MG63 (cell line): ENCODE data around the gene TNNC2. TPM values are rescaled to one million over a fixed set of nuclear protein-coding genes. Genes with fewer than 3 reads are reported as not detected.
"Not testable (repeated sequence)": the region's sequence is repeated elsewhere in the genome, so short reads cannot be mapped to it uniquely, and the experiment has no call there.

ENCODE experiments used
- DNase-seq: peaks from one replicate; pipeline ENCODE4 v3.0.0-alpha.2; 2020
- H3K27me3 ChIP-seq: fragments of 250-450 bp; sonication (Bioruptor Pico); 2 replicates; pipeline ENCODE4 v1.5.1; 2020; ENCODE audit warnings: mild to moderate bottlenecking, moderate library complexity
- H3K36me3 ChIP-seq: fragments of 250-450 bp; sonication (Bioruptor Pico); 2 replicates; pipeline ENCODE4 v1.5.1; 2020; ENCODE audit warnings: mild to moderate bottlenecking, moderate library complexity
- H3K4me3 ChIP-seq: fragments of 250-450 bp; sonication (Bioruptor Pico); 2 replicates; pipeline ENCODE4 v1.5.1; 2020; ENCODE audit warnings: mild to moderate bottlenecking, moderate library complexity
- H3K9me3 ChIP-seq: fragments of 250-450 bp; sonication (Bioruptor Pico); 2 replicates; pipeline ENCODE4 v1.5.1; 2020; ENCODE audit warnings: mild to moderate bottlenecking, moderate library complexity
- total RNA-seq: library from RNA; depleted of rRNA; stranded (reverse); fragments of >200 nt; shearing (Covaris generic); gene quantifications from 2 replicates; pipeline ENCODE4 v1.2.3, GENCODE V29; 2014; ENCODE audit warnings: low replicate concordance

TNNC2 gene
- total RNA-seq, 1 experiment from 2014 or later, result not detected

GRCh38 chr20:45812157-45813005 lies 14.7 kb downstream of the TNNC2 start, which contains the start of gene UBE2C:
UBE2C (plus strand) TSS chr20:45812644; CDS start chr20:45812696, 52 bp downstream.
- no peaks in the 10 kb centered on the region for H3K27me3 ChIP-seq
- H3K36me3 ChIP-seq, result peaks cover 83% of the 10 kb centered on the region
- H3K9me3 ChIP-seq, result no peaks in the 10 kb centered on the region
- H3K4me3 ChIP-seq, result peak within 1 kb of the TSS; percentile 96
- peak; percentile 100 for DNase-seq

DNA sequence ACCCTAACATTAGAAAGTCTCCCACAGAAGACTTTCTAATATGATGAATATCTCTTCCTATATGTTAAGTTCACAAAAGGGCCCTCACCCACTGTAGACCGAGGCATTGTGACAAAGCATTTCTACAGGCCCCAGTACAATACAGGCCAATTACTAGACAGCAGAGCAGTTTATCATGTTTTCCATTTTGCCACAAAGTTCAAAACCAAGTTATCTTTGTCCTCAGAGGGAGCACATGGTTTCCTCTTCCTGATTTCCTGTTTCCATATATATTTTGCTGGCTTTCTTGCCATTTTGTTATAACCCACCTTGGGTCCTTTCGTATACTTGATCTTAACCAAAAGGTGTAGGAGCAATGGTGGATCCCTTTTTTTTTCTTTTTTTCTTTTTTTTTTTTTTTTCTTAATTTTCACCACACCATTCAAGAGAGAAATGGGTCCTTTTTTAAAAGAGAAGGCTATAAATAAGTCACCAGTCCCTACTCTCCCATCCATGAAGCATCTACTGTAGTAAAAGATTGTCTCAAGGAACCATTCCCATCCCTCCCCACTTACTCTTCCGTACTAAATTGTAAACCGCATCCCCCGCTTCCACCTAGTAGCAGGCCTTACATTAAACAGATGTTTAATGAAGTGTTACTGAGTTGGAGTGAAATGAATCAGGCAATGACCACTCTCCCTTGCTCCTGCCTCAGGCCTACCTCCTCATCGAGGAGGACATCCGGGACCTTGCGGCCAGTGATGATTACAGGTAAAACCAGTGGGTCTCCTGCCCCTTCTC lies 16.7 kb downstream of the TNNC2 start:
- peaks cover 80% of the 10 kb centered on the region for H3K36me3 ChIP-seq
- H3K9me3 ChIP-seq, result no peaks in the 10 kb centered on the region
- no peaks in the 10 kb centered on the region for H3K27me3 ChIP-seq
- no peak for DNase-seq
- H3K4me3 ChIP-seq, result no peak overlapping the region

GRCh38 chr20:45801851-45802250 lies 25.3 kb downstream of the TNNC2 start:
- no peak for DNase-seq
- H3K36me3 ChIP-seq, result peaks cover 85% of the 10 kb centered on the region
- no peaks in the 10 kb centered on the region for H3K9me3 ChIP-seq

DNA sequence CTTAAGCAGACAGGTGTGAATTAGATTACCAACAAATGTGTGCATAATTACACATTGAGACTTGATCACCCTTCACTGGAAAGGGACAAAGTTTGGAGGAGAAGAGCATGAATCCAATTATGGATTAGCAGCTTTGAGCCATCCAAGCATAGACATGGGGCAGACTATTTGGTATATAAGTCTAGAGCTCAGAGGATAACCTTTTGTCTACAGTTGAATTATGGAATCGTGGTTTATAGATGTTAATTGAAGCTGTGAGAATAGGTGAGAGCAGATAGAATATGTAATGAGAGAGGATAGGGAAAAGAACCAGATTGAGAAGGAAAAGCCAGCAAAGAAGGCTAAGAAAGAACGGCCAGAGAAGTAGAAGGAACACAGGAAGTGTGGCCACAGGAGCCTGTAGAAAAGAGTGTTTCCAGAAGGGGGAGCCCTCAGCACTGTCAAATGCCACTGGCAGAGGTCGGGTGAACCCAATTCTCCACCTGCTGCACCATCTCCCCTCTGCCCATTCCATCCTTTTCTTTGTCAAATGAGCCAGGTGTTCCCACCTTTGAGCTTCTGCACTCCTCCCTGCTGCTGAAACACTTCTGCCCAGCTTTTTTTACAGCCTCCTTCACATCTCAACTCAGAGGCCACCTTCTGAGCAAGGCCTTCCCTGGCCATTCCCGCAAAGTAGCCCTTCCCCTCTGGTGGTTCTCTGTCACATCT lies 28.0 kb downstream of the TNNC2 start:
- Histone ChIP-seq H3K4me3 (no peak overlapping the region), H3K9me3 (no peaks in the 10 kb centered on the region), H3K27me3 (no peaks in the 10 kb centered on the region), H3K36me3 (peaks cover 86% of the 10 kb centered on the region)
- peak; percentile 47 for DNase-seq

More at GRCh38 chr20:45801851-45802250, 25.3 kb downstream of the TNNC2 start:
- no peak overlapping the region for H3K4me3 ChIP-seq
- H3K27me3 ChIP-seq, result no peaks in the 10 kb centered on the region

DNA sequence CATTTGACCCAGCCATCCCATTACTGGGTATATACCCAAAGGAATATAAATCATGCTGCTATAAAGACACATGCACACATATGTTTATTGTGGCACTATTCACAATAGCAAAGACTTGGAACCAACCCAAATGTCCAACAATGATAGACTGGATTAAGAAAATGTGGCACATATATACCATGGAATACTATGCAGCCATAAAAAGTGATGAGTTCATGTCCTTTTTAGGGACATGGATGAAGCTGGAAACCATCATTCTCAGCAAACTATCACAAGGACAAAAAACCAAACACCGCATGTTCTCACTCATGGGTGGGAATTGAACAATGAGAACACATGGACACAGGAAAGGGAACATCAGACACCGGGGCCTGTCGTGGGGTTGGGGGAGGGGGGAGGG lies 29.2 kb downstream of the TNNC2 start:
- H3K36me3 ChIP-seq, result peaks cover 82% of the 10 kb centered on the region
- not testable (repeated sequence) for H3K4me3 ChIP-seq, H3K9me3 ChIP-seq, H3K27me3 ChIP-seq, DNase-seq

GRCh38 chr20:45797510-45797909 lies 29.6 kb downstream of the TNNC2 start:
- H3K9me3 ChIP-seq, H3K4me3 ChIP-seq, H3K27me3 ChIP-seq, DNase-seq: not testable (repeated sequence)
- H3K36me3 ChIP-seq, result peaks cover 78% of the 10 kb centered on the region

DNA sequence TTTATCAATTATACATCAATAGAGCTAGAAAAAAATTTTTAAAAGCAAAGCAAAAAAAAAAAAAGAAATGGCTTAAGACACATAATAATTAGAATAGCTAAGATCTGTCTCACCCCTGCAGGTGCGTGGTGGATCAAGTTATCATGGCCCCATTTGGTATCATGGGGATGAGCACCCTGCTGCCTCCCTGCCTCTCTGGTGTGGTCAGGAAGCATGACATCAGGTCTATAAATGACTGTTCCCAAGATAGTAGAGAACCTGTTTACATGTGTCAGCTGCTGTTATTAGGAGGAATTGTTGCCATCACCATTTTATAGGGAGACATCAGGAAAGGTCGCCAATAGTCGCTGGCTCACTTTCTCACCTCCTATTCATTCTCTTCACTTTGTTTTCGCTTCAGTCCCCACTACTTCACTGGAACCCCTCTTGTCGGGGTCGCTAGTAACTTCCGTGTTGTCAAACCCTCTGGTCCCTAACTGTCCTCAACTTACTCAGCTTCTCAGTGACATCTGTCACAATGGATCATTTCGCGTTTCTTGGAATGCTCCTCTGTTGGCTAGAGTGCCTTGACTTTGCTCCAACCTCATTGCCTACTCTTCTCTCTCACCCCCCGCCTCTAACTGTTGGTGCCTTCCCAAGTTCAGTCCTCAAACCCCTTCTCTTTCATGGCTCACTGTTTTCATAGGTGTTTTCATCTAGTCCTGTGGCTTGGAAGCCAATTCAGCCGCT lies 30.6 kb downstream of the TNNC2 start:
- Histone ChIP-seq H3K9me3 (no peaks in the 10 kb centered on the region), H3K27me3 (no peaks in the 10 kb centered on the region), H3K36me3 (peaks cover 67% of the 10 kb centered on the region), H3K4me3 (no peak overlapping the region)
- DNase-seq, result no peak

- H3K9me3 ChIP-seq, result no peaks in the 10 kb centered on the region
- DNase-seq, result no peak
- peak overlapping the region; percentile 99 for H3K4me3 ChIP-seq
- H3K36me3 ChIP-seq, result peaks cover 38% of the 10 kb centered on the region
- H3K27me3 ChIP-seq, result no peaks in the 10 kb centered on the region
These were observed 34.6 kb downstream of the TNNC2 start for GRCh38 chr20:45792317-45793118.

DNA sequence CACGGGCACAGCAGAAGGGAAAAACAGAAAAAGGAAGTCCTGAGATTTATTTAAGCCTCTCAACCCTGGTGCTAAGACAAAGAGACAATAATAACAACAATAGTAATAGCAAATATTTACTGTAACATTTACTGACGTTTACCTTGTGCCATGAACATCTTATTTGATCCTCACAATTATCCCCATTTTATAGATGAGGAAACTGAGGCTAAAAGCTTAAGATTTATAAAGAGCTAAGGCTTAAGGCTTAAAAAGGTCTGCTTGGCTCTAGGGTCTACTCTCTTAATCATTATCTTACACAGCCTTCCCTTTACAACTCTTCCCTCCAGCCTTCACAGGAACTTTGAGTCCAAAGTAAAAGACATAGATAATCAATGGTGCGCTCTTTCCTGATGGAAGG lies 38.8 kb downstream of the TNNC2 start:
- Histone ChIP-seq H3K9me3 (no peaks in the 10 kb centered on the region), H3K4me3 (no peak overlapping the region), H3K36me3 (peaks cover under 1% of the 10 kb centered on the region), H3K27me3 (no peaks in the 10 kb centered on the region)
- no peak for DNase-seq

DNA sequence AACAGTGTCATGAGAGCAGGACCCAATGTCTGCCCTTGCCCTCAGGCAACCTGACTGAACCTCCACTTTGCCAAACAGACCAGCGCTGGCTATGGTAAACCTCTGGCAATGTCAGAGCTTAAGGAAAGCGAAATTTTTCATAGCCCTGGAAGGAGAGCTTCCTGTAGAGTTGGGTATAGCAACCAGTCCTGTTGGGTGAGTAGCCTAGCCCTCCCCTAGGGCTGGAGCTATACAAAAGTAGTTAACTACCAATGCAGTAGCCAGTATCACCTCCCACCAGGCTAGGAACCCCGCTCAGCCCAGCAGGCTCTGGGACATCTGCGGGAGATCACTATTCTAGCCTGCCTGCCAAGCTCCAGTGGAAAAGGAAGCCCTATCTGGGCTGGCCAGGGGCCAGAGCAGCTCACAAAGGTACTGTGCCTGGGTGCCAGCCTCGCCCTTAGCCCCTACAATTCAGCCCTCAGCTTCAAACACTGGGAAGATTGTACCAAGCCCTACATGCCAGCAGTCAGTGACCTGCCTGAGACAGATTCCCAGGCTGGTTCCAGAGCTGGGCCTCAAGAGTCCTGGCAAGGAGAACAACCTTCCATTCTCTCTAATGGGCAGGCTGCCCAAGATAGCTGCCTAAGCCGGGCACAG lies 43.3 kb downstream of the TNNC2 start:
- H3K27me3 ChIP-seq, result no peaks in the 10 kb centered on the region
- no peak overlapping the region for H3K4me3 ChIP-seq
- no peaks in the 10 kb centered on the region for H3K36me3 ChIP-seq
- peak; percentile 26 for DNase-seq
- no peaks in the 10 kb centered on the region for H3K9me3 ChIP-seq

GRCh38 chr20:45782890-45783289 lies 44.2 kb downstream of the TNNC2 start:
- Histone ChIP-seq H3K4me3 (no peak overlapping the region), H3K27me3 (no peaks in the 10 kb centered on the region), H3K36me3 (no peaks in the 10 kb centered on the region), H3K9me3 (no peaks in the 10 kb centered on the region)
- DNase-seq, result peak; percentile 43

DNA sequence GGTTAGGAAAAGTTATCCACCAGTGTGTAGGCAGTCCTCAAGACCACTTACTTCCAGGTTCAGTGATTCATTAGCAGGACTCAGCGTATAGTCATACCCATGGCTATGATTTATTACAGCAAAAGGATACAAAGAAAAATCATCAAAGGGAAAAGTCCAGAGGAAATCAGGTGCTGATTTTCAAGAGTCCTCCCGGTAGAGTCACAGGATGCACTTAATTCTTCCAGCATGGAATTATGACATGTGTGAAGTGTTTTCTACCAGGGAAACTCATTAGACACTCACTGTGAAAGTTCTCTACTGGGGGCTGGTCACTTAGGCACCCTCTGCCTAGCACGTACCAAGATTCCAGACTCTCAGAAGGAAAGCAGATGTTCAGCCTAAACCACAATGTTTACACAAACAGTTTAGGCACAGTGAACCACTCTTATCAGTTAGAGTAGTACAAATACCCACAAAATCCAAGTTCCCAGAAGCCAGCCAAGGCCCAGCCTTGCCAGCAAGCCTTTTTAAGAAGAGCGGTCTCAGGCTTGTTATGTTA lies 45.7 kb downstream of the TNNC2 start:
- Histone ChIP-seq H3K4me3 (no peak overlapping the region), H3K36me3 (no peaks in the 10 kb centered on the region), H3K27me3 (no peaks in the 10 kb centered on the region), H3K9me3 (no peaks in the 10 kb centered on the region)
- peak; percentile 76 for DNase-seq

DNA sequence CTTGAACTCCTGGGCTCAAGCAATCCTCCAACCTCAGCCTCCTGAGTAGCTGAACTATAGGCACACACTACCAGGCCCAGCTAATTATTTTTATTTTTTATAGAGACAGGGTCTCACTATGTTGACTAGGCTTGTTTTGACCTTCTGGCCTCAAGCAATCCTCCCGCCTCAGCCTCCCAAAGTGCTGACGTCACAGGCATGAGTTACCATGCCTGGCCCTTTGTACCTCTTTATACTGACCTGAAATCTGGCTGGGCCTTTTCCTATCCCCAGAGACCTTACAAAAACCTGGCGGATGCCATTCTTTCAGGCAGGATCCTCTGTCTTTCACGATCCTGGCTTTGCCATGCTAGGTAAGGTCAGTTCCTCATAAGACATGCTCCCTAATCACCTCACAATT lies 47.0 kb downstream of the TNNC2 start:
- Histone ChIP-seq H3K4me3 (no peak overlapping the region), H3K9me3 (no peaks in the 10 kb centered on the region), H3K27me3 (no peaks in the 10 kb centered on the region), H3K36me3 (no peaks in the 10 kb centered on the region)
- DNase-seq, result no peak

DNA sequence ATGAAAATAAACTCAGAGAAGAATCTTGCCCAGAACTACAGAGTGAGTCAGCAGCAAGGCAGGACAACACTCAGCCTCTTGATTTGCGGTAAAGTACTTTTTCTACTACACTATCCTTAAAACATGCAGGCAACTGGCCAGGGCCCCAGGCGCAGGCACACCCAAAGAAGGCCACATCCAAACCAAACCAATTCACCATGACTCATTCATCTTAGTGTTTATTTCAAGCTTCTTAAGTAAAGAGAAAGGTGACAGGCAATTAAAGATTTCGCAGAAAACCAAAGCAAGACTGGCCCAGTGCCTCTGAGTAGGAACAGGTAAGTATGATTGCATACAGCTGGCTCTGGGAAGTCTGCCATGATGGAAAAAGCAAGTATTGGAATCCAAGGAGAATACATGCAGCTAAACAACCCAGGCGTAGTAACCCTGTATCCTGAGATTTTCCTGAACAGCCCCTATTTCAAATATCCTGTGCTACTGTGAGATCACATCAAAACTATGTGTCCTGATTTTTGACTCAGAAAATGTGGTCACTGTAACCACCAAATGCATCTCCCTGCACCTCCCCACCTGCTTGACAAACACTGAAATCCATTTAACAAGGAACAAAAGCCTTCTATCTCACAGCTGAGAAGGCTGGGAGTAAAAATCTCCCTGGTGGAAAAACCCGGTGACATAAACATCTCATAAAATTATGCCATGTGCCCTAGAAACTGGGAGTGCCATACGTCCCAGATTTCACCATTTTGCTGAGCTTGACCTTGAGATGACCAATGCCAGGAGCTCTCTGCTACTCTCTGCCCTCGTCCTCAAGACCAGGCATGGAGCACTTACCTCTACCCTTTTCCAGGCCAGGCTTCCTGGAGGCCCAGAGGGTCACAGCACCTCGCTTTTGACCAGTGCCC lies 47.8 kb downstream of the TNNC2 start:
- peak; percentile 99 for DNase-seq
- no peaks in the 10 kb centered on the region for H3K27me3 ChIP-seq
- H3K9me3 ChIP-seq, result no peaks in the 10 kb centered on the region
- no peaks in the 10 kb centered on the region for H3K36me3 ChIP-seq
- H3K4me3 ChIP-seq, result no peak overlapping the region
